Cardiac muscle cell (in vitro differentiated cells and primary cell): ENCODE measurements around the gene OSBPL9. TPM values are rescaled to one million over a fixed set of nuclear protein-coding genes. Genes with fewer than 3 reads are reported as not detected.
A peak's percentile ranks its signal among the peaks of the same experiment; 100 is the strongest.

Experiments
- DNase-seq, 2 donors: peaks; one replicate each; pipeline versions ENCODE4 v3.0.0 to v3.0.0-alpha.2; 2010 to 2017; ENCODE audit warnings: low read depth in 1 of 2, low spot score in 1 of 2
- H3K27ac ChIP-seq: fragments of 200-600 bp; sonication (generic); 2 replicates; pipeline ENCODE4 v1.5.1; 2016
- H3K27me3 ChIP-seq: fragments of 200-600 bp; sonication (generic); 2 replicates; pipeline ENCODE4 v1.6.0; 2016; ENCODE audit warnings: control low read depth
- H3K36me3 ChIP-seq: fragments of 200-600 bp; sonication (generic); 2 replicates; pipeline ENCODE4 v1.5.1; 2016; ENCODE audit warnings: control low read depth
- H3K4me1 ChIP-seq: fragments of 200-600 bp; sonication (generic); 2 replicates; pipeline ENCODE4 v1.8.1; 2017; ENCODE audit warnings: low read depth, mild to moderate bottlenecking, mixed run types
- H3K4me3 ChIP-seq: fragments of 200-600 bp; sonication (generic); 2 replicates; pipeline ENCODE4 v1.5.1; 2016; ENCODE audit warnings: mild to moderate bottlenecking
- H3K9me3 ChIP-seq: fragments of 200-600 bp; sonication (generic); 2 replicates; pipeline ENCODE4 v1.5.1; 2017; ENCODE audit warnings: low read depth, mild to moderate bottlenecking, control low read depth
- CTCF ChIP-seq: IDR thresholded peaks from 2 replicates; pipeline ENCODE4 v1.5.1; 2012; ENCODE audit warnings: low read depth, mild to moderate bottlenecking, low read length
- polyA plus RNA-seq: library from polyadenylated mRNA; unstranded; fragments of >200 nt; fragmentation: Nextera tagmentation; extraction: Ambion mirVana; gene quantifications from 2 replicates; pipeline ENCODE4 v1.2.1, GENCODE V29; 2016
- total RNA-seq: library from RNA; depleted of rRNA; stranded (reverse); fragments of >200 nt; gene quantifications from 2 replicates; pipeline ENCODE4 v1.2.3, GENCODE V29; 2016

The OSBPL9 gene
- total and polyA plus RNA-seq, 2 experiments from 2014 or later, result 103 to 104 TPM

DNA sequence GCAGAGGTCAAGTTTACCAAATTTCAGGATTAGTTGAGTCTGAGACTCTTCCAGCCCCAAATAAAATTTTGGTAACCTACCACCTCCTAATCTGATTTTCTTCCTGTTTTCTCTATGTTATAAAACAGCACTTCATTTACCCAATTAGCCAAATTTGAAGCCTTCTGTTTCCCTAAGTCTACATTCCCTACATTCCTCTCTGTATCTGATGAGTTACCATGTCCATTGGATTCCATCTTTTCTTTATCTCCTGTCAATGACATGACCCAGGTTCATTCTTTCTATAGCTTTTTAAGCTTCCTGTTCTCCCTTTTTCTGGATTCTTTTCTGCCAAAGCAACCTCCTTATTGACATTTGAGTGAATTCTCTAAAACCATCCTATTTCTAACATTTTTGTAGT is 72.8 kb downstream of the OSBPL9 start:
- Histone ChIP-seq H3K27me3 (no peaks in the 10 kb centered on the region), H3K9me3 (no peaks in the 10 kb centered on the region), H3K27ac (peak overlapping the region; percentile 59), H3K36me3 (no peaks in the 10 kb centered on the region), H3K4me3 (no peak overlapping the region), H3K4me1 (peaks cover 18% of the 10 kb centered on the region)
- no peak for DNase-seq
- TF ChIP-seq CTCF, result no peak

GRCh38 chr1:51690285-51690961 is 73.5 kb downstream of the OSBPL9 start:
- no peaks in the 10 kb centered on the region for H3K36me3 ChIP-seq
- peaks cover 18% of the 10 kb centered on the region for H3K4me1 ChIP-seq
- peak overlapping the region; percentile 38 for H3K27ac ChIP-seq
- H3K9me3 ChIP-seq, result no peaks in the 10 kb centered on the region
- no peak for TF ChIP-seq CTCF
- peak in 1 of 2 donors; percentile 90 for DNase-seq
- no peak overlapping the region for H3K4me3 ChIP-seq
- no peaks in the 10 kb centered on the region for H3K27me3 ChIP-seq

GRCh38 chr1:51691920-51692319 is 75.0 kb downstream of the OSBPL9 start:
- no peaks in the 10 kb centered on the region for H3K9me3 ChIP-seq
- no peaks in the 10 kb centered on the region for H3K27me3 ChIP-seq
- no peaks in the 10 kb centered on the region for H3K36me3 ChIP-seq
- H3K4me1 ChIP-seq, result peaks cover 18% of the 10 kb centered on the region
- no peak for TF ChIP-seq CTCF
- no peak overlapping the region for H3K4me3 ChIP-seq
- H3K27ac ChIP-seq, result peak overlapping the region; percentile 13
- DNase-seq, result no peak

DNA sequence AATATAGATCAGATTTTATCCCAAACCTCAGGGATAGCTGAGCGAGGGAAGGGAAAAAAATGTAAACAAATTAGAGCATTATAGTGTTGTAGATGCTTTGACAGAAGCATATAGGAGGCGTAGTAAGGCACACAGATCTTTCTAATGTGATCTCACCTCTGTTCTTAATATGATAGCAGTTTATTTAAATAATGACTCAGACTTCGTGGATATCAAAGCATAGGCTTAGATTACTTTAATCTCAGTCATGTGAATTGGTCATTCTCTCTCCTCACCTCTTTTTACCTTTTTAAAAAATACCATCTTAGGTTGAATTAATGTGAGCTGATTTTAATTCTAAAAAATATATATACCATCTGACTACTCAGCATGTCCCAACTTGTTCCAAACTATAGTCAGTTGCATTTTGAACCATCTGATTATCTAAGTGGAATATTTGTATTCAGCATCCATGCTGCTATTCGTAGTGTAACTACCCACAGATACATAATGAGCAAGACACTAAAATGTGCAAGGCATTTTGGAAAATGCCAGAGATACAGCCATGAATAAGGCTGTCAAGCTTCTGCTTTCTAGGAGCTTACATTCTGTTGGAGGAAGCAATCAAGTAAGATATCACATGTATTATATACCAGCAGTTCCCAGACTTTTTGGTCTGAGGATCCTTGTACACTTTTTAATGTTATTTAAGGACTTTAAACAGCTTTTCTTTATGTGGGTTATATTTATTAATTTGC is 76.7 kb downstream of the OSBPL9 start:
- H3K36me3 ChIP-seq, result no peaks in the 10 kb centered on the region
- no peak overlapping the region for H3K4me3 ChIP-seq
- DNase-seq, result peak in 1 of 2 donors; percentile 34
- H3K27ac ChIP-seq, result no peak overlapping the region
- peaks cover 18% of the 10 kb centered on the region for H3K4me1 ChIP-seq
- H3K27me3 ChIP-seq, result no peaks in the 10 kb centered on the region
- H3K9me3 ChIP-seq, result no peaks in the 10 kb centered on the region
- TF ChIP-seq CTCF, result no peak

DNA sequence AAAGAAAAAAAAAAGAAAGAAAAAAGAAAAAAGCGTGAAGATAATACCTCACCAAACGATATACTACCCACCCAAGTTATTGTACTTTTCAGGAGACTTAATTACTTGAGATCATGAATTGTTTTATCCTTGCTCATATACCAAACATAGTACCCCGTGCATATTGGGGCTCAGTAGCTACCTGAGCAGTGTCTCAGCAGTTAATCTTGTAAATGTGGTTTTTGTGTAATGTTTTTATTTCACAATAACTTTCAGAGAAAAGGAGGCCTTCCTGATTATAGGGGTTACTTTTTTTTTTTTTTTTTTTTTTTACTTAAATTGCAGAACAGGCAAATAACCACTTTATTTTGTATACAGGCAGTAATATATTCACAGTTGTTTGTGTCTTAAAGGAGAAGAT is 80.3 kb downstream of the OSBPL9 start:
- H3K36me3 ChIP-seq, result no peaks in the 10 kb centered on the region
- peak in 1 of 2 donors; percentile 44 for DNase-seq
- no peak overlapping the region for H3K27ac ChIP-seq
- no peaks in the 10 kb centered on the region for H3K9me3 ChIP-seq
- no peaks in the 10 kb centered on the region for H3K4me1 ChIP-seq
- no peaks in the 10 kb centered on the region for H3K27me3 ChIP-seq
- TF ChIP-seq CTCF, result no peak
- H3K4me3 ChIP-seq, result no peak overlapping the region
